K562 (cell line): ENCODE results near the gene TMEM127. TPM values are rescaled to one million over a fixed set of nuclear protein-coding genes. Genes with fewer than 3 reads are reported as not detected.

Experiments
- BRF2 ChIP-seq: IDR thresholded peaks from 3 replicates; pipeline ENCODE4 v1.6.1; 2011; ENCODE audit warnings: borderline replicate concordance, mild to moderate bottlenecking; ENCODE audit not compliant: insufficient read length, insufficient read depth
- DPF2 ChIP-seq: fragments of 450-650 bp; IDR thresholded peaks from 2 replicates; pipeline ENCODE4 v1.6.1; 2016
- GATAD2A ChIP-seq: fragments of 450-650 bp; IDR thresholded peaks from 2 replicates; pipeline ENCODE4 v1.6.1; 2017
- HBP1 ChIP-seq: fragments of 450-650 bp; formaldehyde crosslinking; IDR thresholded peaks from 2 replicates; pipeline ENCODE4 v1.4.0; 2022; ENCODE audit warnings: missing genetic modification characterization
- MLX ChIP-seq, 2 experiments: fragments of 450-650 bp in 1 of 2; sonication (generic) in 1 of 2; formaldehyde crosslinking; conservative IDR thresholded peaks; 2 replicates each; pipeline versions ENCODE4 v1.4.0 to v1.8.1; 2020 to 2022; ENCODE audit warnings: mild to moderate bottlenecking in 1 of 2, missing genetic modification reagents in 1 of 2
- PHF20 ChIP-seq: fragments of 450-650 bp; IDR thresholded peaks from 2 replicates; pipeline ENCODE4 v1.6.1; 2018; ENCODE audit not compliant: partially characterized antibody
- SAFB ChIP-seq: fragments of 200-400 bp; formaldehyde crosslinking; IDR thresholded peaks from 2 replicates; pipeline ENCODE4 v1.6.1; 2017; ENCODE audit warnings: low read depth, low read length, borderline replicate concordance
- SIN3A ChIP-seq, 2 experiments: fragments of 150-350 bp in 1 of 2; IDR thresholded peaks; 2 replicates each; pipeline ENCODE4 v1.6.1; 2011 to 2016; ENCODE audit warnings: borderline replicate concordance in 2 of 2, low read depth in 2 of 2, low read length in 2 of 2, mild to moderate bottlenecking in 2 of 2, moderate library complexity in 2 of 2; ENCODE audit not compliant: control insufficient read depth in 1 of 2
- SIX5 ChIP-seq, 2 experiments: IDR thresholded peaks; 2 replicates each; pipeline ENCODE4 v1.6.1; 2011; ENCODE audit warnings: low read length in 2 of 2, borderline replicate concordance in 1 of 2, low read depth in 1 of 2, mild to moderate bottlenecking in 1 of 2, moderate library complexity in 1 of 2; ENCODE audit not compliant: insufficient read depth in 1 of 2
- SRF ChIP-seq, 2 experiments: fragments of 250-450, 450-650 bp in 1 of 2; sonication (Bioruptor Pico) in 1 of 2; sonication (generic) in 1 of 2; formaldehyde crosslinking; IDR thresholded peaks; 2 replicates each; pipeline versions ENCODE4 v1.5.0 to v1.5.1; 2020 to 2022; ENCODE audit warnings: mild to moderate bottlenecking in 1 of 2, missing genetic modification reagents in 1 of 2
- UBTF ChIP-seq, 2 experiments: IDR thresholded peaks; 2 replicates each; pipeline ENCODE4 v1.6.1; 2012; ENCODE audit warnings: improper control_type of control experiment in 2 of 2, low read depth in 2 of 2, low read length in 2 of 2, borderline replicate concordance in 1 of 2
- ZBTB49 ChIP-seq: sonication (generic); formaldehyde crosslinking; IDR thresholded peaks from 2 replicates; pipeline ENCODE4 v1.8.0; 2022; ENCODE audit warnings: missing genetic modification reagents, mild to moderate bottlenecking, borderline replicate concordance
- ZNF253 ChIP-seq: fragments of 250-450 bp; sonication (Bioruptor Pico); conservative IDR thresholded peaks from 2 replicates; pipeline ENCODE4 v1.6.1; 2021; ENCODE audit warnings: mild to moderate bottlenecking
- ZNF431 ChIP-seq: sonication (generic); formaldehyde crosslinking; IDR thresholded peaks from 2 replicates; pipeline ENCODE4 v1.8.0; 2022; ENCODE audit warnings: mild to moderate bottlenecking, missing genetic modification reagents
- ZNF695 ChIP-seq: fragments of 450-650 bp; formaldehyde crosslinking; IDR thresholded peaks from 2 replicates; pipeline ENCODE4 v1.4.0; 2020; ENCODE audit warnings: mild to moderate bottlenecking, moderate library complexity
- polyA plus RNA-seq, 8 experiments: library from polyadenylated mRNA; depleted of rRNA in 4 of 8; stranded (reverse) in 5 of 8; unstranded in 3 of 8; fragments of >200 nt; fragmentation: Nextera tagmentation in 2 of 8; fragmentation: Illumina TruSeq in 1 of 8; extraction: Ambion mirVana in 2 of 8; extraction: Trizol in 1 of 8; gene quantifications; 2 replicates each; pipeline versions ENCODE4 v1.2.1 to v1.2.3, GENCODE V29; 2011 to 2014; ENCODE audit warnings: inconsistent platforms in 1 of 8, missing spikeins in 1 of 8
- total RNA-seq, 7 experiments: library from RNA; depleted of rRNA in 6 of 7; stranded (reverse); fragments of >200 nt in 6 of 7; fragmentation: Illumina TruSeq in 2 of 7; extraction: Trizol in 2 of 7; gene quantifications; 2 replicates each; pipeline versions ENCODE4 v1.2.1 to v1.2.3, GENCODE V29; 2011 to 2021; ENCODE audit warnings: low replicate concordance in 1 of 7
- TF ChIP-seq, protein P1 (sequence below): fragments of 250-450 bp; sonication (Bioruptor Pico); IDR thresholded peaks from 2 replicates; pipeline ENCODE4 v1.4.0; 2020; ENCODE audit warnings: borderline replicate concordance

TMEM127 gene
- total and polyA plus RNA-seq, 9 of the 15 experiments (the other 6 are each of a cell fraction or from before 2014, with no cell fraction given) = 1.7 to 20.0 (median 9.9) TPM

- TF ChIP-seq UBTF (IDR thresholded peaks at IDR 0.05; ENCODE audit: borderline replicate concordance in 1 of 2, low read depth in 2 of 2, low read length in 2 of 2) (no peak), SIN3A (IDR thresholded peaks at IDR 0.05; ENCODE audit: borderline replicate concordance in 2 of 2, control insufficient read depth in 1 of 2, low read depth in 2 of 2, low read length in 2 of 2) (0 out of 4 replicates have a peak, but pooled peaks of 1 of the 2 experiments have one; percentile 32), ZBTB49 (CRISPR knock-in tag) (no peak), GATAD2A (no peak), SAFB (no peak), ZNF431 (CRISPR knock-in tag) (no peak), ZNF253 (CRISPR knock-in tag) (no peak), SRF (CRISPR knock-in tag; IDR thresholded peaks at IDR 0.05) (no peak), PHF20 (no peak), HBP1 (CRISPR knock-in tag) (no peak), MLX (CRISPR knock-in tag; conservative IDR thresholded peaks at IDR 0.05) (no peak), DPF2 (peak; percentile 43; the same call in 1 of the 2 replicates), BRF2 (no peak), ZNF695 (CRISPR knock-in tag) (no peak), SIX5 (IDR thresholded peaks at IDR 0.05; ENCODE audit: borderline replicate concordance in 1 of 2, insufficient read depth in 1 of 2, low read depth in 1 of 2, low read length in 2 of 2) (no peak)
- TF ChIP-seq, protein P1, sequence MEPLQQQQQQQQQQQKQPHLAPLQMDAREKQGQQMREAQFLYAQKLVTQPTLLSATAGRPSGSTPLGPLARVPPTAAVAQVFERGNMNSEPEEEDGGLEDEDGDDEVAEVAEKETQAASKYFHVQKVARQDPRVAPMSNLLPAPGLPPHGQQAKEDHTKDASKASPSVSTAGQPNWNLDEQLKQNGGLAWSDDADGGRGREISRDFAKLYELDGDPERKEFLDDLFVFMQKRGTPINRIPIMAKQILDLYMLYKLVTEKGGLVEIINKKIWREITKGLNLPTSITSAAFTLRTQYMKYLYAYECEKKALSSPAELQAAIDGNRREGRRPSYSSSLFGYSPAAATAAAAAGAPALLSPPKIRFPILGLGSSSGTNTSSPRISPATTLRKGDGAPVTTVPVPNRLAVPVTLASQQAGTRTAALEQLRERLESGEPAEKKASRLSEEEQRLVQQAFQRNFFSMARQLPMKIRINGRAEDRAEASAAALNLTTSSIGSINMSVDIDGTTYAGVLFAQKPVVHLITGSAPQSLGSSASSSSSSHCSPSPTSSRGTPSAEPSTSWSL = no peak
Observed at GRCh38 chr2:96209011-96209728, 56.6 kb downstream of the TMEM127 start (continued).
